GM21423 (cell line): ENCODE results near the gene RNF123.

Experiments used
- ATAC-seq: cut with Tn5 transposase; IDR thresholded peaks from one replicate; pipeline ENCODE4 v1.9.1; 2021; ENCODE audit warnings: mild to moderate bottlenecking, moderate library complexity; ENCODE audit not compliant: unreplicated experiment

Gene RNF123

GRCh38 chr3:49700453-49701128 is 11.2 kb downstream of the RNF123 start:
- no peak for ATAC-seq

GRCh38 chr3:49701388-49702077 is 12.2 kb downstream of the RNF123 start:
- no peak for ATAC-seq

DNA sequence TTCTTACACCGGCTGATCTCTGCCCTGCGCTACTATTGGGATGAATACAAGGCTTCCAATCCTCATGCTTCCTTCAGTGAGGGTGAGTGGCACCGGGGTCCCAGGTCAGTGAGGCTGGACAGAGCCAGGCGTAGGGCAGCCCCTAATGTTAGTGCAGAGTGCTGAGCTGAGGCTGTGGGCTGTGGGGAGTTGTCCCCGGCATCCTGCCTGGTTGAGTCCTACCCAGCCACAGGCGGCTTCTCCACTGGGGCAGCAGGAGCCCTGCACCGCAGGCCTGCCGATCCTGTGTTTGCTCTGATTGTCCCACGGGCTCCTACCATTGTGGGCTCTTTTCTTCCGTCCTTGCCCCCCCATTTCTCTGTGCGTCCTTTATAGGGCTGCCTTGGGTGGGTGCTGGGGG is 13.3 kb downstream of the RNF123 start:
- ATAC-seq = no peak

GRCh38 chr3:49703443-49703927 is 14.1 kb downstream of the RNF123 start:
- ATAC-seq = no peak

- ATAC-seq = no peak
Measured at GRCh38 chr3:49703956-49704355, 14.6 kb downstream of the RNF123 start.

DNA sequence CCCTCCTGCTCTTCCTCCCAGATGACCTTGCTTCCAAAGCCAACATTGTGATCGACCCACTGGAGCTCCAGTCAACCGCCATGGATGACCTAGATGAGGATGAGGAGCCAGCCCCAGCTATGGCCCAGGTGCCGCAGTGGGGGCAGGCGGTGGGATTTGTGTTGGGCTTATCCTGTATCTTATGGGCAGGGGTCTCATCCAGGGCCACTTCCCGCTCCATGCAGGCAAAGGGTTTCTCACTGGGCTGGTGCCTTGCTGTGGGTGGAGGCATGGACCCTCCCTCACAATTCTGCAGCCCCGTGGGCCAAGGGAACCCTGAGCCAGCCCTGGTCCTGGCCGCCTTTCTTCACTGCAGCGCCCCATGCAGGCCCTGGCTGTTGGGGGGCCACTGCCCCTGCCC is 15.3 kb downstream of the RNF123 start:
- ATAC-seq = no peak

DNA sequence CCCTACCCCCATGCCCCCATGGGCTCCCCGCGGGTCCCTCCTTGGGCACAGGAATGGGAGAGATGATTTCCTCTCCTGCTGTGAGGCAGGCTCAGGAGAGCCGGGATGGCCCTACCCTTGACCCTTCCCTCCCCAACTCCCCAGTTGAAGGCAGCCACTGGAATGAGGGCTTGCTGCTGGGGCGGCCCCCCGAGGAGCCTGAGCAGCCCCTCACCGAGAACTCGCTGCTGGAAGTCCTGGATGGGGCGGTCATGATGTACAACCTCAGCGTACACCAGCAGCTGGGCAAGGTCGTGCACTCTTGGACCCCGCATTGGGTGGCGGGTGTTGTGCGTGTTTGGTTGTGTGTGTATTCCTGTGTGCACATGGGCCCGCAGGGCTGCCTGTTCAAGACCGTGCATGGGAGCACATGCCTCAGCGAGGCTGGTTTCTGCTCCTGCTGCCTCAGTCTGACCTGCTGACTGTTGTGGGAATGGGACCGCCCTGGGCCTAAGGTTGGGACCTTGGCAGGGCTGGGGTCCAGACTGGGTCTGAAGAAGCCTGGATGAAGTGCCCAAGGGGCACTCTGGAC is 16.1 kb downstream of the RNF123 start:
- no peak for ATAC-seq

- ATAC-seq = no peak
Measured at GRCh38 chr3:49706456-49707112, 17.2 kb downstream of the RNF123 start.

GRCh38 chr3:49707113-49707480 is 17.7 kb downstream of the RNF123 start:
- no peak for ATAC-seq

GRCh38 chr3:49709852-49710251 is 20.5 kb downstream of the RNF123 start:
- no peak for ATAC-seq

- ATAC-seq = no peak
Measured at GRCh38 chr3:49711489-49711888, 22.1 kb downstream of the RNF123 start.

GRCh38 chr3:49712166-49712565 is 22.8 kb downstream of the RNF123 start:
- no peak for ATAC-seq

DNA sequence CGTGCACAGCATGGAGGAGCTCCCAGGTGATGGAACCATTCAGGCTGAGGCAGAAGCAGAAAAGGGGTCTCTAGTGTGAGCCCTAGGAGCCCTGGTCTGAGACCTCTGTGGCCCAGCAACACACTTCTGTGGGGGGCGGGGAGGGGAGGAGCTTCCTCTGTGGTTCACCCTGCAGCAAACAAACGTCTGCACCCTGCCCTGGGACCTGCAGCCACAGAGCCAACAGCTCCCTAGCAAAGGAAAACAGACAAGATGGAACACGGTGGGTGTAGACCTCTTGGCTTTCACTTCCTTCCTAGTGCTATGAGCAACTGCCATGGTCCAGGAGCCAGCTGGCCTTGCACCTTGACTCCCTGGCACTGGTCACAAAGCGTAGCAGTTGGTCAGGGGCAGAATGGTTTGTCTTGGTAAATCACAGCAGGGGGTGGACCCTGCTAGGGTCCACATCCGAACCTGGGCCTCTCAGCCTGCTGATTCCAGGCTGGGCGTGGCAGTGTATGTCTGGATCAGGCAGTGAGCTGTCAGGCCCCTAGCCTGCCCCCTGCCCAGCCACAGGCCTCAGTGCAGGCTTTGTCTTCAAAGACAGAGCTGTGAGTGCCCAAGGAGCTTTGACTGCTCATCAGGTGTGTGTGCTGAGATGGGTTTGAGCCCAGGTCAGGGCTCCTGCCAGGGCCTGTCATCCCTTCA is 23.4 kb downstream of the RNF123 start:
- ATAC-seq = no peak

DNA sequence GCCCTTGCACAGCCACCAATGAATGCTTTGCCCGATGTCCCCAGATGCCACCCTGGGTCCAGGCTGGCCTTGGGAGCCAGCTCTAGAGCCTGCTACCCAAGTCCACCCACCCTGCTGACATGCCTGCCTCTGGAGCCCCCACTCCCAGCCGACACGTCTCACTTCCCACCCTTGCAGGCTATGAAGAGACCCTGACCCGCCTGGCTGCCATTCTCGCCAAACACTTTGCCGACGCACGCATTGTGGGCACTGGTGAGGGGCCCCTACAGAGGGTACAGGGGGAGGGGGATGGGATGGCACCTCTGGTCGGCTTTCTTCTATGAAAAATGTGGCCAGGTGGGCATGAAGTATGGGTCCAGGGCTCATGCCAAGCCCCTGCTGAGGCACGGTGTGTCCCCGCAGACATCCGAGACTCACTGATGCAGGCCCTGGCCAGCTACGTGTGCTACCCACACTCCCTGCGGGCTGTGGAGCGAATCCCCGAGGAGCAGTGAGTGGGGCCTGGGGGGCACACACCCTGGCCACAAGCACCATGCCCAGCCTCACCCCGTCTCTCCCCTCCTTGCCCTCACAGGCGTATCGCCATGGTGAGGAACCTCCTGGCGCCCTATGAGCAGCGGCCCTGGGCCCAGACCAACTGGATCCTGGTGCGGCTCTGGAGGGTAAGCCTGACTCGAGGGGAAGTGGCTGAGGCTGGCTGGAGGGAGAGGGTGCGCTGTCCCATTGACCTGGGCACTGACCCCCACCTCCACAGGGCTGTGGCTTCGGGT is 24.2 kb downstream of the RNF123 start:
- ATAC-seq = no peak

- ATAC-seq = no peak
Measured at GRCh38 chr3:49714728-49715550, 25.6 kb downstream of the RNF123 start.

DNA sequence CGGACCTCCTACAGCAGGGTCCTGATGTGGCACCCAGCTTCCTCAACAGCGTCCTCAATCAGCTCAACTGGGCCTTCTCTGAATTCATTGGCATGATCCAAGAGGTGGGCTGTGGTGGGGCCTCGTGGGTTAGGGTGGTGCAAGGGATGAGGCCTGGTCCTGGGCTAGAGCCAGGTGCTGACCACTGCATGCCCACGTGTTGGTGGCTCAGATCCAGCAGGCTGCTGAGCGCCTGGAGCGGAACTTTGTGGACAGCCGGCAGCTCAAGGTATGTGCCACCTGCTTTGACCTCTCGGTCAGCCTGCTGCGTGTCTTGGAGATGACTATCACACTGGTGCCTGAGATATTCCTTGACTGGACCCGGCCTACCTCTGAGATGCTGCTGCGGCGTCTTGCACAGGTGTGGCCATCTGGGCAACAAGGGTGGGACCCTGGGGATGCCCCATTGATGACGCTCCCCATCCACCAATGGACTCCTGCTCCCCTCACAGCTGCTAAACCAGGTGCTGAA is 26.3 kb downstream of the RNF123 start:
- ATAC-seq = no peak

DNA sequence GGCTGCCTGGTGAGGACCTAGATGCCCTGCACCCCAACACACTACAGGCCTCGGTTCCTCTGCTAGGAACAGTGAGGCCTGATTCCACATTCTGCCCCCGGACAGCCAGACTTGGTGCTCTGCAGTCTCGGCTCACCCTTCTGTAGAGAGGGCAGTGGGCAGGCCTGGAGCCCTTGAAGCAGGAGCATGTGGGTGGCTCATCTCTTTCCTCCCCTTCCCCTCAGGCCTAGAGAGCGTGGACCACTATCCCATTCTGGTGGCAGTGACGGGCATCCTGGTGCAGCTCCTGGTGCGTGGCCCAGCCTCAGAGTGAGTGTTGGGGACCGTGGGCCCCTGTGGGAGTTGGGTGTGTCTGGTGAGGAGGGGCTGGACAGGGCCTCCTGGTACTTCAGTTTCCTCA is 26.8 kb downstream of the RNF123 start:
- no peak for ATAC-seq

DNA sequence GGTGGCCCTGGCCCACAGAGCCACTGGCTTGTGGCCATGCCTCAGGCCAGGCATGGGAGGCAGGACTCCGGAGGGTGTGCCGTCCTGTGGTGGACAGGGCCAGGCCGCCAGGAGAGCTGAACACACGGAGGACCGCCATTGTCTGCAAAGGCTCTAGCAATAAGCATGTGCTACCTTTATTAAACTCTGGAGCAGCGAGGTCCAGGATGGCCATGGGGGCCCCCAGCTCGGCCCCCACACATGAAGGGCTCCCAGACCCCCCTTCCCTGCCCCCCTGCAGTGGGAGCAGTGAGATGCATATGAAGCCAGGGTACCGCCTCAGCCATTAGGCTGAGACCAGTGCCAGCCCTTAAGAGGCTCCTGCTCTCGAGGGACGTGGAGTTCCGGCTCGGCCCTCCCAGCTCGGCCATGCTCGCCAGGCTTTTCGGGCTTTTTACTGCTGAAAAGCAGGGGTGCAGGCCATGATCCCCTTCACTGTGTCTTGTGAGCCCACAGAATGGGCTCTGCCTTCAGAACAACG is 27.4 kb downstream of the RNF123 start:
- no peak for ATAC-seq
